Activated gamma-delta T cell (primary cell): ENCODE measurements around the gene CLEC3B.
"Not testable (repeated sequence)": the region's sequence is repeated elsewhere in the genome, so short reads cannot be mapped to it uniquely, and the experiment has no call there.

Source experiments
- DNase-seq: peaks from one replicate; lab custom pipeline; 2025; lab: John Stamatoyannopoulos, UW

The CLEC3B gene

DNA sequence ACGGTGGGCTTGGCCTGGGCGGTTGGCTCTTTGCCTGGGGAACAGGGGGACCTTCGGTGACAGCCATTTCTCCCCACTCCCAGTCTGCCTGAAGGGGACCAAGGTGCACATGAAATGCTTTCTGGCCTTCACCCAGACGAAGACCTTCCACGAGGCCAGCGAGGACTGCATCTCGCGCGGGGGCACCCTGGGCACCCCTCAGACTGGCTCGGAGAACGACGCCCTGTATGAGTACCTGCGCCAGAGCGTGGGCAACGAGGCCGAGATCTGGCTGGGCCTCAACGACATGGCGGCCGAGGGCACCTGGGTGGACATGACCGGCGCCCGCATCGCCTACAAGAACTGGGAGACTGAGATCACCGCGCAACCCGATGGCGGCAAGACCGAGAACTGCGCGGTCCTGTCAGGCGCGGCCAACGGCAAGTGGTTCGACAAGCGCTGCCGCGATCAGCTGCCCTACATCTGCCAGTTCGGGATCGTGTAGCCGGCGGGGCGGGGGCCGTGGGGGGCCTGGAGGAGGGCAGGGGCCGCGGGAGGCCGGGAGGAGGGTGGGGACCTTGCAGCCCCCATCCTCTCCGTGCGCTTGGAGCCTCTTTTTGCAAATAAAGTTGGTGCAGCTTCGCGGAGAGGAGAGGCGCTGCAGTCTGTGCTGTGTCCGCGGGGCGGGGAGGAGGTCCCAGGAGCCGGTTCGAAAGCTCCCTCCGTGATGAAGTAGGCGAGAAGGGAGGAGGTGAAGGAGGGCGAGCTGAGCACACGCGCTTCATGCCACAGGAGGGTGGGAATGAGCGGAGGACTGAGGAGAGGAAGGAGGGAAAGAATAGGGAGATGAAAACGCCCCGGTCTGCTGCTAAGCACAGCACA, 9.6 kb downstream of the CLEC3B start:
- no peak for DNase-seq

DNA sequence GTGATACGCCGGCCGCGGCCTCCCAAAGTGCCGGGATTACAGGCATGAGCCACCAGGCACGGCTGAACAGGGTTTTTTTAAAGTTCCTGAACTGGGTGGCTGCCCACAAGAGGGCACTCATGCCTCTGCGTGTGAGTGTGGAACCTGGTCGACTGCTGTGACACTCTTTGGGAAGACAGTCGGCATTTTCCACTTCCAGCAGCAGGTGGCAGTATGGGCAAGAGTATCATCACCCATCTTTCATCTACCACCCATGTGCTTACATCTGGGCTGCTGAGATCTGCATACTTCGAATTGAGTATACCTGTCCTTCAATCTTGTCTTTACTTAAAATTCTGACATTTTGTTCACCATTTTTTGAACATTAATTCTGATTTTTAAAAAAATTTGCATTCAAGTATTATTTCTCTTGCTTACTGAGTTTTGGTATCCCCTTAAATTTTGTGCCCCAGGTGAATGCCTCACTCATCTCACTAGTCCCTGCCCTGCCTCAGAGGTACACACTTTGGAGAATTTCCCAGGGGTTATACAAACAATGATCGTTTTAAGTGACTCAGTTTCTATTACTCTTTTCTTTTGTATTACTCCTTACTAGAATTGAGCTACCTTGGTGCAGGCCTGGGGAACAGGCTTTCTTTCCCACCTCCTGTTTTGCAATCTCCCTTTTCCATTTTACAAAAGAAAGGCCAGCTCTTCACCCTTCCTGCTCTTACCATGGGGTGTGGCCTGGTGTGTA, 11.8 kb downstream of the CLEC3B start:
- no peak for DNase-seq

DNA sequence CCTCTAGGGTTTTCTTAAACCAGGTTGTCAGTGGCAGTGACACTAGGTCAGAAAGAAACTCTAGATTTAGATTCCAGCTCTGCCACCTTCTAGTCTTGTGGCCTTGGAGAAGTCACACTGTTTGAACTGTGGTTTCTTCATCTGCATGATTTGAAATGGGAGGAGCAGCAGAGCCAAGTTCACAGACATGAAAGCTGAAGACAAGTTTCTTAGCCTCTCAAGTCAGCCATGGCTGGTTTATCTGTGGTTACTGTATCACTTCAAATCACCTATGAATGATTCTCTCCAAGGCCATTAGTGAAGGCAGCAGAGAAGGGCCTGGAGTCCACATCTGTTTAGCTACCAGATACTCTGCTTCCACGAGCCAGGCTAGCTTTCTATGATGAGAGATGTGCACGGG, 15.6 kb downstream of the CLEC3B start:
- DNase-seq, result no peak

DNA sequence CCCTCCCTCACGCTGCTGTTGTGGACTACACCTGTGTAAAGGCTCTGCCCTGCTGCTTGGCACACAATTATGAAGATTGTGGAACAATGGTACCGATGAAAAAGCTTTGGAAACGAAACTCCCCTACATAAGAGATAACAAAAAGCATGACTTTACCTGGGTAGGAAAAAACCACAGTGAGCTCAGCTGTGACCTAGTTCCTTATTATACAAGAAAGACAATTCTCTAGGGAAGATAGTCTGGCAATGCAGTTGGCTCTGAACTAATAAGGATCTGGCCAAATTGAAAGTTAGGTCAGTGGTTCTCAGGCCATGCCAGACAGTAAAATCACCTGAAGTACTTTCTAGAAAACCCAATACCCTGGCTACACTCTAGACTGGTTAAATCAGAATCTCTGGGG, 16.1 kb downstream of the CLEC3B start:
- no peak for DNase-seq

DNA sequence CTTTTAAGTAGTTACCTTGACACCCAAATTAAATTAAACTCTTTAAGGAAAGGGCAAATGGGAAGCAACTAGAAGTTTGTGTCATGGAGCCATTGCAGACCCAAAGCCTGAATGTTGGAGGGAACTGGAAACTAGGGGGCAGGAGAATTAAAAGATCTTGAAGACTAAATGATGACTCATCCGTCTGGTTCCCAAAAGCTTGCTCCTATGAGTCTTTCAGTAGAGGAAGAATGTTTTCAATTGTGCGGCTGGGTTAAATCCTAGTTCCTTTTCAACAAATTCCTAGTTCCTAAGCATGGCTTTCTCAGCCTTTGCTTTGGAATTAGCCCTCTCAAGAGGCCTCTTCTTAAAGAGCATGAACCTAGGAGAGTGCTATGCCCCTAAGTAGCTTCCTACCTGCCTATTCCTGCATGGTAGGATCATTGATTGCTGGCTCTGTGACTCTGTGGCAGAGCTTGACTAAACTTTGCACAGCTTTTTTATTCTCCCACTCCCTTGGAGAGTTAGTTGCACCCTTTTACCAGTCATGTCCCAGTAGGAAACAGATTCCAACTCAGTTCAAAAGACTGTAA, 17.7 kb downstream of the CLEC3B start:
- no peak for DNase-seq

DNA sequence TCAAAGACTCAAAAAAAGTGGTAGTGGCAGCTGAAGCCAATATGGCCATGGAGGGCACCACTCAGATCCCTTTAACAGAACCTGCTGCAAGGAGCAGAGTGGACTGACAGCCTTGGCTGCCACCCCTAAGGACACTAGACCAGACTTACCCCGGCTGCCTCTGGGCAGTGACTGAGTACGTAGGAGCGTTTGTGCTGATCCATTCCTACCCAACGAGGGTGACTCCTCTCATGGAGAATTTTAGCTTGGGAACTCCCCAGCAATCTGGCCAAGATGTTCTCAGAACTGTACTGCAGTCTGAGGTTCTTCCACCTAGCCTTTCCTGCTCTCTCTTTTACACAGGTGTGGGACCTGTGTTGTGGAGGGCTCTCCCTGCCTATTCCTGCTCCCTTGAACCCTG, 22.1 kb downstream of the CLEC3B start:
- DNase-seq, result no peak

DNA sequence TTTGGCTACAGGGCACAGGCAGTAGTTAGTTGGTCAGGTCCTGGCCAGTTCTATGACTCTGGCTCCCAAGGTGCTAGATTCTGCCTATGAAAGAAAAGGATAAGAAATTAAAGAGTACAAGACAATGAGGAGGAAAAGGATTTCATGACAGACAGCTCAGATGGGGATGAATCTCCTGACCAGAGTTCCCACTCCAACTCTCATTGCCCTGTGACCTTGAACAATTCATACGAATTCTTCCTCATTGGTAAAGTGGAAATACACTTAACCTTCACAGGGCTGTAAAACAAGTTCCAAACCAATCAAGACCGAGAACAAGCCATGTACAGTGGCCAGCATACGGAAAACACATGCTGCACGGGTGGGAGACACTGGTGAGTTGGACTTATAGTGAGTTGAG, 23.7 kb downstream of the CLEC3B start:
- DNase-seq, result no peak

DNA sequence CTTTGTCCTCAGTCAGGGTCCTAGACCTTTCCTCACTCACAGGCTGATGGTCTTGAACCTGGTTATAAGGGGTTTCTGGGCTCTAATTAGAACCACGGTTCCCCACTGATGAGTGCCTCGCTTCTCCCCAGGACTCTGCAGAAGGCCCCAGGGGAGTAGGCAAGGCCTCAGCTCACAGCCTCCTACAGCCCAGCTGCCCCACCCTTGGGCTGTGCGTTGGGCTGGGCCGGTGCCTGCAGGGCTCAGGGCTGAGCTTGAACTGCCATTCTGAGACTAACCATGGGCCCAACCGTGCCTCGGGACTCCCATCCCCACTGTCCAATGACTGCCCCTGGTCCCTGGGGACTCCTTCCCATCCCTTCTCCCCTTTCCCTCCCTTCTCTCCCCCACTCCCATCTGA, 25.6 kb downstream of the CLEC3B start:
- DNase-seq, result no peak

DNA sequence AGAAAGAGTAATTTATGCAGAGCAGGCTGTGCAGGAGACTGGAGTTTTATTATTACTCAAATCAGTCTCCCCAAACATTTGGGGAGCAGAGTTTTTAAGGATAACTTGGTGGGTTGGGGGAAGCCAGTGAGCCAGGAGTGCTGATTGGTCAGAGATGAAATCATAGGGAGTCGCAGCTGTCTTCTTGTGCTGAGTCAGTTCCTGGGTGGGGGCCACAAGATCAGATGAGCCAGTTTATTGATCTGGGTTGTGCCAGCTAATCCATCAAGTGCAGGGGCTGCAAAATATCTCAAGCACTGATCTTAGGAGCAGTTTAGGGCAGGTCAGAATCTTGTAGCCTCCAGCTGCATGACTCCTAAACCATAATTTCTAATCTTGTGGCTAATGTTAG, 27.7 kb downstream of the CLEC3B start:
- not testable (repeated sequence) for DNase-seq

DNA sequence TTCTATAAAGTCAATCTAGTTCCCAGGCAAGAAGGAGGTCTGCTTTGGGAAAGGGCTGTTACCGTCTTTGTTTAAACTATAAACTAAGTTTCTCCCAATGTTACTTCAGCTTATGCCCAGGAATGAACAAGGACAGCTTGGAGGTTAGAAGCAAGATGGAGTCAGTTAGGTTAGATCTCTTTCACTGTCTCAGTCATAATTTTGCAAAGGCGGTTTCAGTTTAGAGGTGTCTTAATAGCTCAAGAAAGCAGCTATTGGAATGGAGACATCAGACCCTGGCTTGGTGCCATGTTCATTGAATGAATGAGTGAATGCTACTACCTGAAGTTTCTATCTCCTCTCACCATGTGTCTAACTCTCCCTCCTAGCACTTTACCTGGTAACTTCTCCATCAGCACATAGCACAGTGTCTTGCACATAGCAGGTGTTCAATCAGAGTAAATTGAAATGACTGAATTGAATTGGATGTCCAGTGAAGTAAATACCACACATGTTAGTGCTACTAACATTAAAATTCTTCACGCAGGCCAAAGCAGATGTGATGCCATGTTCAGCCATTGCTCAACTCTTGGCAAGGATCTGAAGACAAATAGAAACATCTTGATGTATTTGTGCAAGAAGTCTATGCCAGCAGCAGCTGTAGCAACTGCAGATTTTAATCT, 28.2 kb downstream of the CLEC3B start:
- no peak for DNase-seq

DNA sequence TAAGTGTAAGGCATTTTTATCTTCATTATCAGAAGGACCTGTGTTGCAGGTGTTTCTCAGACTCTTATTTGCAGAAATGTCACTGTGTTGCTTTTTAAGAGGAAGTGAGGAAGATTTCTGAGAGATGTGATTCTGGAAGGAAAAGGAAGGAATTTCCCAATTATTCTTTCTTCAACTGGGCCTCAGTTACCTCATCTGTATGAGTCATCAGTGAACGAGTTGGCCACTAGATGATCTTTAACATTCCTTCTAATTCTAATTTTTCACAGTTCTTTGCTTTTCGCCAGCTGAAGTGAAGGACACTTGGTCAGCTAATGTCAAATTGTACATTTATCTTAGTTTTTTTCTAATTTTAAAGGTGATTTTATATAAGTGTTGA, 28.9 kb downstream of the CLEC3B start:
- DNase-seq, result no peak

DNA sequence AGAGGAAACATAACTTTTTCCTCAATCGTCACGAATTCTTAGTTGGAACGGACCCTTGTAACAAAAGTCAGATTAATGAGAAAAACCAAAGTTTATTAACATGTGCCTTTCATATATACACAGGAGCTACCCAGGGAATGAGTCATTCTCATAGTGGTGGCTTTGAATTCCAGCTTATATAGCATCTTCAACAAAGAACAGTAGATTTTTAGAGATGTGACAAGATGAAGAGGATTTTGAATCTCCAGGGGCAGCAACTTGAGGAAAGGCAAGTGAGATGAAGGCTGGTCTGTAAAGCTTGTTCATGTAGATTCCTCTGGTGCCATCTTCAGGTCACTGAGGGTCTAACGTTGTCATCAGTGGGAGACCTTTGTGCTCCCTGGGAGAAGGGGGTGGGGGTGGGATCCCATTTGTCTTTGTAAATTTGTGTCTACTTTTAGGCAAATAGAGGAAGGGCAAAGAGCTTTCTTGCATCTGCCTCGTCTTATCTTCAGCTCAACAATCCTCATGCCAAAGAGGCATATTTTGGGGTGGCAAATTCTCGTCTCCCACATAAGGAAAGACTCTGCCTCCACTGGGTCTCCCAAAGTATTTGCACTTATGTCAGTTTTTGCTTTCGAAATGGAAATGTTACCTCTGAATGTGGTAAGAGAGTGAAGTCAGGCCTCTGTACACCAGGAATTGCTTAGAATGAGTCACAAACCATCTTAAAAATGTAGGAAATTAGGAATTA, 29.5 kb downstream of the CLEC3B start:
- no peak for DNase-seq

DNA sequence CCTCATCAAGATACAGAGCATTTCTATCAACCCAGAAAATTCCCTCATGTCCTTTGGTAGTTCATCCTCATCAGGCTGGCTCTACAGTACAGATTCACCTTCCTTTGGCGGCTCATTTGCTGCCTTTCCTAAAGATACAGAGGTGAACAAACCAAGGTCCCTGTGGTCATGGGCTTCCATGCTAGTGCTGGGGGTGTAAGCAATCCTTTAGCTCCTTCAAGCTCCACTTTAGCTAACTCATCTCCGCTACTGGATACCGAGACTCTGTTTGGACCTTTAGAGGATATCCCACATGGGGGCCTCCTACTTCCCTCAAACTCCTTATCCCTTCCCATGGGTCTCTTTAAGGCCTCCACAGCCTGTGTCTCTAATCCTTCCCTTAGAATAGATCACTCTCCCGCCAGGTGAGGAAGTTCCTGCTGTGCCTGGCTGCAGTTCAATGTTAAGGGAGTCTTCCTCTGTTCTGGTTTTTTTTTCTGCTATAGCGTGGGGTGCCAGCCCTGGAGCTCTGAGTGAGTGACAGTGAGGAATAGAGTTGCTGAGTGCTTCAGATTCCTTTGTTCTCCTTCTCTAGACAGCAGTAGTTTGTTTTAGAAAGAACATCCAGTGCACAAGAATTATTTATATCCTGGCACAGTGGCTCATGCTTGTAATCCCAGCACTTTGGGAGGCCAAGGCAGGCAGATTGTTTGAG, 30.7 kb downstream of the CLEC3B start:
- no peak for DNase-seq

DNA sequence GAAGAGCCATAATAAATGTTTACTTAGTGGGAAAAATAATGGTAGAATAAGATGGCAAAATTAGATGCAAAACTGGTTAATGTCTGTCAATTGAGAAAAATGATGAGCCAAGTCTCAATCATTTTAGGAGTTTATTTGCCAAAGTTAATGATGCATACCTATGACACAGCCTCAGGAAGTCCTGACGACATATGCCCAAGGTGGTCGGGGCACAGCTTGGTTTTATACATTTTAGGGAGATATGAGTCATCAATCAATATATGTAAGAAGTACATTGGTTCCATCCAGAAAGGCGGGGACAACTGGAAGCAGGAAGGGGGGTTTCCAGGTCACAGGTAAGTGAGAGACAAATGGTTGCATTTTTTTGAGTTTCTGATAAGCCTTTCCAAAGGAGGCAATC, 31.5 kb downstream of the CLEC3B start:
- DNase-seq, result no peak

DNA sequence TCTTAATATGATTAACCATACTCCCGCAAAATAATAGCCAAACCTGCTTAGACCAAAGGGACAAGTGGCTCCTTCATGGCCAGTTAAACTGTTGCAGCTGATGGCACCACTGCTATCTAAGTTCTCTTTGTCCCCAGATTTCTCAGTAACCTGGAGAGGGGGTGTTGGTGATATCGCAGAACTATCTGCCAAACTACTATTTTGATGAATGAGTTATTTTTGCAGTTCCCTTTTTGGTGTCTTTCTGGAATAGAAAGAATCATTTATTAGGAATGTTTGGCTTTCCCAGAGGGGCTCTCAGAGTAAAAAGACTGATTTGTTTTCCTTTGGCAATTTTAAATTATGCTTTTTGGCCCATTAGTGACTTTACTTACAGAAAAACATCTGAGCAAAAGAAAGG, 33.0 kb downstream of the CLEC3B start:
- DNase-seq, result no peak

DNA sequence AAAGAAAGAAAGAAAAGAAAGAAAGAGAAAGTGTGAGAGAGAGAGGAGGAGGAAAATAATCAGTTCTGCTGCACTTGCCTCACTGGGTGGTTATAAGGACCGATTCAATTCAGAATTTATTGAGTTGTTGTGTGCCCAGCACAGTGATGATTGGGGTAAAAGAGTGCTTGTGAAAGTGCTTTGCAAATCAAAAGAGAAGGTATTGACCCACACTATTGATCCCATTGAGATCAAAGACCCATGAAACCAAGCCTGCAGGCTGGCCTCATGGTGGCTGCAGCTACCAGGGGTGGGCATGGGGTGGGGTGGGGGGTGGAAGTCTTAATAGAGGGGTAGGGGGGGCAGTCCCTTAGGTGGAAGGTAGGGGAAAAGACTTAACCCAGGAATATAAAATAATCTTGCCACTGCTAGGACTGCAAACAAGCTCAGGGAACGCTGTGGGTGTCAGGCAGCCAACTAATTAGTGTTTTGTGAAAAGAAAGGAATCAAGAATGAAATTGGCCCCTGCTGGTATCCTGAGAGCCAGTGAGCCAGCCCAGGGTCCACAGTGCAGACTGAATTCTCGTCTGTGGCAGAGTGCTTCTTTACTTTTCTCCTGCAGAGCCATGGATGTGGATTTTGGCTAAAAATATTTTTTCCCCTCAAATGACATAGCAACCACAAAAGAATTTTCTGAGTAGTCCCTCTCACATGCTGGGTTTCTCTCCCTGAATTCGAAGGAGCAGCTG, 34.2 kb downstream of the CLEC3B start:
- no peak for DNase-seq

DNA sequence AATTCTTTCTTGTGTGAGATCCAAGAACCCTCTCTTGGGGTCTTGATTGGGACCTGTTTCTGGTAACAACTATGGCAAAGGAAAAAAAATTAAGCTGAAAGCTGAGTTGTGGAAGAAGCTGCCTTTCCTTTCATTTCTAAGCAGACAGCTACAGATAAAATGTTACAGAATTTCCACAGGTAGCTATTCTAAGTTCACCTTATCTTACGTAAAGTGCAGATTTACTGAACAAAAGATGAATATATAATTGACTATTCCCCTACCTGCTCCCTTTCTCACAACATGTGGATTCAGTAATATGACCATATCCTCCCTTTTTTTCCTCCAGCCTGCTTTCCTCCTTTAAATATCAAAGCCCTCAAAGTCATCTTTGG, 36.6 kb downstream of the CLEC3B start:
- DNase-seq, result no peak

DNA sequence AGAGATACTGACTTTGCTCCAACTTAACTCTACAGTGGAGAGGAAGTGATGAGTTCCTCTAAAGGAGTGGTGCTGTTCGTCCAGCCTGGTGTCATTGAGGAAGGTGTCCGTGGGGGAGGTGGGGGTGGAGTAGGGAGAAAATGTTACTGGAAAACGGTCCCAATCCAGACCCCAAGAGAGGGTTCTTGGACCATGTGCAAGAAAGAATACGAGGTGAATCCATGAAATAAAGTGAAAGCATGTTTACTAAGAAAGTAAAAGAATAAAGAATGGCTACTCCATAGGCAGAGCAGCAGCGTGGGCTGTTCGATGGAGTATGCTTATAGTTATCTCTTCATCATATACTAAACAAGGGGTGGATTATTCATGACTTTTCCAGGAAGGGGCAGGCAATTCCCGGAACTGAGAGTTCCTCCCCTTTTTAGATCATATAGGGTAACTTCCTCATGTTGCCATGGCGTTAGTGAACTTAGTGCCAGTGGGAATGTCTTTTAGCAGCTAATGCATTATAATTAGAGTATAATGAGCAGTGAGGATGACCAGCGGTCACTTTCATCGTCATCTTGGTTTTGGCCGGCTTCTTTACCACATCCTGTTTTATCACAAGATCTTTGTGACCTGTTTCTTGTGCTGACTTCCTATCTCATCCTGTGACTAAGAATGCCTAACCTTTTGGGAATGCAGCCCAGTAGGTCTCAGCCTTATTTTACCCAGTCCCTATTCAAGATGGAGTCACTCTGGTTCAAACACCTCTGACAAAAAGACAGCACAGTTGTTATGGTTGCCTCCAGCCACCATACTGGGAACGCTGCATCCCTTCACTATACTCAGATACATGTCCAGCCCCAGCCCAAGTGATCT, 38.6 kb downstream of the CLEC3B start:
- no peak for DNase-seq

DNA sequence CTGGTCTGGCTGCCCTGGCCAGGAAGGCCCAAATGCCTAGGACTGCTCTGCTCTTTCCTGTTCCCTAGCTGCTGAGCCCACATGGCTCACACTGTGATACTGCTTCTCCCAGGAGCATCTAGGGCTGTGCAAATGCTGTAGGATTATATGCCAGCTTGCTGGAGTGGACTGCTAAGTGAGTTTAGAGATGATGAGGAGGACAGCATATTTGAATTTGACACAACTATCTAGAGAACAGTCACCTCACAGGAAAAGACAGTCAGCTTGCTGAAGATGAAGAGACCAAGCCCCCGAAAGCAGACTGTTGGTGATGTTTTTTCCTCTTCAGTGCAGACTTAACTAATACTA, 39.2 kb downstream of the CLEC3B start:
- DNase-seq, result no peak
